ENCODE data around the gene PRLH. TPM values are rescaled to one million over a fixed set of nuclear protein-coding genes. Genes with fewer than 3 reads are reported as not detected.

Gene PRLH
- total and polyA plus RNA-seq, 2 of the 13 experiments (the other 11 are each of a cell fraction or from before 2014, with no cell fraction given), result not detected

DNA sequence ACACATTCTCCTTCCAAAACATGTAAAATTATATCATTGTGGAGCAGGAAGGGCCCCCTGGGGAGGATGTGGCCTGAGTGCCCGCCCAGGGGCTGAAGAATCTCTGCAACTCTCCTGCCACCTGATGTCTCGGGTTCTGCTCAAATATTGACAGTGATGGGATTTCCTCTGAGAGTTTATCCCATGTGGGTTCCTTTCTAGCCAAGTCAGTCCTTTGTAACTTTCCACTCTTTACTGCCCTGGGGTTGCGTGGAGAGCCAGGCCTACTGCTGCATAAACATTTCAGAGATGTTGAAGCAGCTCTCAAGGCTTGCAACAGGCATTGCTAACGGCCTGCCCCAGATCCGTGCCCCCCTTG is 28.1 kb downstream of the PRLH start (continued):
- TF ChIP-seq STAG1 (CRISPR knock-in tag; IDR thresholded peaks at IDR 0.05), result peak; percentile 28; the same call in 1 of the 2 replicates
- 0 out of 2 replicates have a peak, but pooled peaks have one; percentile 44 for TF ChIP-seq BRF2 (CRISPR knock-in tag; IDR thresholded peaks at IDR 0.05)
- no peak for TF ChIP-seq ATF3 (CRISPR knock-in tag; IDR thresholded peaks at IDR 0.05)
- TF ChIP-seq SP5 (CRISPR knock-in tag; IDR thresholded peaks at IDR 0.05; ENCODE audit: borderline replicate concordance, low read depth), result peak; percentile 65; the same call in 1 of the 2 replicates
- TF ChIP-seq KLF13 (CRISPR knock-in tag; IDR thresholded peaks at IDR 0.05), result no peak
- TF ChIP-seq, protein P1, sequence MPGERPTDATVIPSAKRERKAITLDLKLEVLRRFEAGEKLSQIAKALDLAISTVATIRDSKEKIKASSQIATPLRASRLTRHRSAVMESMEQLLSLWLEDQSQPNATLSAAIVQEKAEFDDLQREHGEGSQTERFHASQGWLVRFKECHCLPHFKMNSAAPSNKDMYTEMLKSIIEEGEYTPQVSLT (CRISPR knock-in tag; IDR thresholded peaks at IDR 0.05; ENCODE audit: borderline replicate concordance, low read depth), result no peak
- TF ChIP-seq ZNF761 (CRISPR knock-in tag; conservative IDR thresholded peaks at IDR 0.05), result no peak
- TF ChIP-seq RNF219 (CRISPR knock-in tag; IDR thresholded peaks at IDR 0.05), result no peak
- TF ChIP-seq, protein P2, sequence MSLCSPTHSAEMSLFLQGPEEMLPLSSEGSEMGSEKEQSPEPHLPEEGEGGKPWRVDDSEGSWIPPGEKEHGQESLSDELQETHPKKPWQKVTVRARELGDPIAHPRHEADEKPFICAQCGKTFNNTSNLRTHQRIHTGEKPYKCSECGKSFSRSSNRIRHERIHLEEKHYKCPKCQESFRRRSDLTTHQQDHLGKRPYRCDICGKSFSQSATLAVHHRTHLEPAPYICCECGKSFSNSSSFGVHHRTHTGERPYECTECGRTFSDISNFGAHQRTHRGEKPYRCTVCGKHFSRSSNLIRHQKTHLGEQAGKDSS (CRISPR knock-in tag; IDR thresholded peaks at IDR 0.05; ENCODE audit: borderline replicate concordance, low read depth), result no peak
- TF ChIP-seq ZFX (CRISPR knock-in tag; IDR thresholded peaks at IDR 0.05; ENCODE audit: low read depth), result peak; percentile 76
- TF ChIP-seq, protein P3, sequence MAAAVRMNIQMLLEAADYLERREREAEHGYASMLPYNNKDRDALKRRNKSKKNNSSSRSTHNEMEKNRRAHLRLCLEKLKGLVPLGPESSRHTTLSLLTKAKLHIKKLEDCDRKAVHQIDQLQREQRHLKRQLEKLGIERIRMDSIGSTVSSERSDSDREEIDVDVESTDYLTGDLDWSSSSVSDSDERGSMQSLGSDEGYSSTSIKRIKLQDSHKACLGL (CRISPR knock-in tag; IDR thresholded peaks at IDR 0.05), result 0 out of 2 replicates have a peak, but pooled peaks have one; percentile 18
- TF ChIP-seq TSC22D2 (CRISPR knock-in tag; IDR thresholded peaks at IDR 0.05; ENCODE audit: borderline replicate concordance), result no peak
- peak; percentile 17; the same call in 1 of the 2 replicates for TF ChIP-seq ZNF891 (CRISPR knock-in tag; IDR thresholded peaks at IDR 0.05)
- TF ChIP-seq HDAC1 (CRISPR knock-in tag; IDR thresholded peaks at IDR 0.05), result 0 out of 2 replicates have a peak, but pooled peaks have one; percentile 20
- TF ChIP-seq ZNF687 (CRISPR knock-in tag; IDR thresholded peaks at IDR 0.05), result no peak
- no peak for TF ChIP-seq THAP11 (CRISPR knock-in tag; IDR thresholded peaks at IDR 0.05)
- TF ChIP-seq ZBTB8A (CRISPR knock-in tag; IDR thresholded peaks at IDR 0.05; ENCODE audit: borderline replicate concordance, low read depth), result no peak
- peak; percentile 88 for TF ChIP-seq MED1 (CRISPR knock-in tag; IDR thresholded peaks at IDR 0.05)
- no peak for TF ChIP-seq HOXA5 (CRISPR knock-in tag; IDR thresholded peaks at IDR 0.05)
- 0 out of 4 replicates have a peak, but pooled peaks of 1 of the 2 experiments have one; percentile 3 for TF ChIP-seq MAFK (conservative IDR thresholded peaks at IDR 0.05 in 1 of 2, IDR thresholded peaks at IDR 0.05 in 1 of 2; ENCODE audit: low read length in 2 of 2)
- TF ChIP-seq FLYWCH1 (CRISPR knock-in tag; IDR thresholded peaks at IDR 0.05), result no peak
